Mesenteric fat pad (tissue), 1 donor: ENCODE data around the gene PTH2R. TPM values are rescaled to one million over a fixed set of nuclear protein-coding genes. Genes with fewer than 3 reads are reported as not detected.
A peak's percentile ranks its signal among the peaks of the same experiment; 100 is the strongest.
"Not testable (repeated sequence)": the region's sequence is repeated elsewhere in the genome, so short reads cannot be mapped to it uniquely, and the experiment has no call there.

ENCODE experiments used
- DNase-seq: peaks from one replicate; pipeline ENCODE4 v3.0.0-alpha.2; 2020; ENCODE audit warnings: low spot score
- total RNA-seq: library from RNA; stranded (reverse); fragmentation: NEBNext Ultra II Directional; extraction: Animal tissue kit (Norgen Biotek cat#: 25700); gene quantifications from one replicate; pipeline ENCODE4 v1.2.1, GENCODE V29; 2021
- donor health status: DM: yes; HTN: yes; CAD: no.

The PTH2R gene
- total RNA-seq, 1 donor from 2014 or later, result not detected

GRCh38 chr2:208485390-208485789 lies 78.8 kb downstream of the PTH2R start:
- DNase-seq, result no peak

- DNase-seq, result no peak
Measured at GRCh38 chr2:208488686-208489564, 82.3 kb downstream of the PTH2R start.

GRCh38 chr2:208489687-208490086 lies 83.1 kb downstream of the PTH2R start:
- no peak for DNase-seq

- DNase-seq, result no peak
Measured at GRCh38 chr2:208490492-208490891, 83.9 kb downstream of the PTH2R start.

- no peak for DNase-seq
Measured at GRCh38 chr2:208491641-208492040, 85.0 kb downstream of the PTH2R start.

- no peak for DNase-seq
Measured at GRCh38 chr2:208492069-208492468, 85.5 kb downstream of the PTH2R start.

GRCh38 chr2:208493186-208493585 lies 86.6 kb downstream of the PTH2R start:
- DNase-seq, result no peak

GRCh38 chr2:208496129-208496528 lies 89.5 kb downstream of the PTH2R start:
- no peak for DNase-seq

- no peak for DNase-seq
Measured at GRCh38 chr2:208501206-208501605, 94.6 kb downstream of the PTH2R start.

GRCh38 chr2:208502288-208502687 lies 95.7 kb downstream of the PTH2R start:
- no peak for DNase-seq

- DNase-seq, result not testable (repeated sequence)
Measured at GRCh38 chr2:208505365-208505764, 98.8 kb downstream of the PTH2R start.

GRCh38 chr2:208509586-208509985 lies 103.0 kb downstream of the PTH2R start:
- DNase-seq, result no peak

- no peak for DNase-seq
Measured at GRCh38 chr2:208511016-208511415, 104.4 kb downstream of the PTH2R start.

GRCh38 chr2:208511573-208511972 lies 105.0 kb downstream of the PTH2R start:
- DNase-seq, result no peak

GRCh38 chr2:208515099-208515498 lies 108.5 kb downstream of the PTH2R start:
- no peak for DNase-seq

- DNase-seq, result not testable (repeated sequence)
Measured at GRCh38 chr2:208523069-208523468, 116.5 kb downstream of the PTH2R start.

- DNase-seq, result not testable (repeated sequence)
Measured at GRCh38 chr2:208525165-208525564, 118.6 kb downstream of the PTH2R start.

- DNase-seq, result peak; percentile 62
Measured at GRCh38 chr2:208529796-208530195, 123.2 kb downstream of the PTH2R start.

- no peak for DNase-seq
Measured at GRCh38 chr2:208531361-208531760, 124.8 kb downstream of the PTH2R start.

- not testable (repeated sequence) for DNase-seq
Measured at GRCh38 chr2:208535578-208535977, 129.0 kb downstream of the PTH2R start.

GRCh38 chr2:208541461-208541988 lies 134.9 kb downstream of the PTH2R start:
- DNase-seq, result no peak

GRCh38 chr2:208541989-208542464 lies 135.4 kb downstream of the PTH2R start:
- no peak for DNase-seq
